Epithelial cell of proximal tubule (primary cell): ENCODE results near the gene SRBD1. TPM values are rescaled to one million over a fixed set of nuclear protein-coding genes. Genes with fewer than 3 reads are reported as not detected.

Experiments
- DNase-seq: peaks from one replicate; pipeline ENCODE4 v3.0.0-alpha.2; 2011; ENCODE audit warnings: low read depth
- H3K4me3 ChIP-seq: 2 replicates; pipeline ENCODE4 v1.5.1; 2011; ENCODE audit warnings: low read depth, mild to moderate bottlenecking, low read length
- total RNA-seq: library from RNA; depleted of rRNA; stranded (reverse); fragments of >200 nt; gene quantifications from 2 replicates; pipeline ENCODE4 v1.2.3, GENCODE V29; 2015
- TF ChIP-seq, protein P1 (sequence below): conservative IDR thresholded peaks from 2 replicates; pipeline ENCODE4 v1.5.1; 2012; ENCODE audit warnings: low read depth, mild to moderate bottlenecking, low read length

SRBD1 gene
- total RNA-seq, 1 donor from 2014 or later = 8.1 TPM

DNA sequence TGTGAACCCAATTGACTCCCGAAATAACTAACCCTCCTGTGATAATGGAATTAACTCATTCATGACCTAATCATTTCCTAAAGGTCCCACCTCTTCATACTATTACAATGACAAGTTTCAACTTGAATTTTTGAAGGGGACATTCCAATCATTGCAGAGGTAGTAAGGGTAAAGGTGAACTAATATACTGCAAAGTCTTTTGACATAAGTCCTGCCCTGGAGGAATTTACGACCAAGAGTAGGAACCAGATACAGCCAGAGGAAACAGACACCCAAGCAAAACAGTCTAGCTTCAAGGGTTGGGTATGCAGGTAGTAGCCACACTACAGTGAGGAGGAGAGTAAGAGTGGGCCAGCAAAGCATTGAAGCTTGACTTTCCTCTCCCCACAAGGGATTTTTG lies 1.2 kb upstream of the SRBD1 start:
- TF ChIP-seq, protein P1, sequence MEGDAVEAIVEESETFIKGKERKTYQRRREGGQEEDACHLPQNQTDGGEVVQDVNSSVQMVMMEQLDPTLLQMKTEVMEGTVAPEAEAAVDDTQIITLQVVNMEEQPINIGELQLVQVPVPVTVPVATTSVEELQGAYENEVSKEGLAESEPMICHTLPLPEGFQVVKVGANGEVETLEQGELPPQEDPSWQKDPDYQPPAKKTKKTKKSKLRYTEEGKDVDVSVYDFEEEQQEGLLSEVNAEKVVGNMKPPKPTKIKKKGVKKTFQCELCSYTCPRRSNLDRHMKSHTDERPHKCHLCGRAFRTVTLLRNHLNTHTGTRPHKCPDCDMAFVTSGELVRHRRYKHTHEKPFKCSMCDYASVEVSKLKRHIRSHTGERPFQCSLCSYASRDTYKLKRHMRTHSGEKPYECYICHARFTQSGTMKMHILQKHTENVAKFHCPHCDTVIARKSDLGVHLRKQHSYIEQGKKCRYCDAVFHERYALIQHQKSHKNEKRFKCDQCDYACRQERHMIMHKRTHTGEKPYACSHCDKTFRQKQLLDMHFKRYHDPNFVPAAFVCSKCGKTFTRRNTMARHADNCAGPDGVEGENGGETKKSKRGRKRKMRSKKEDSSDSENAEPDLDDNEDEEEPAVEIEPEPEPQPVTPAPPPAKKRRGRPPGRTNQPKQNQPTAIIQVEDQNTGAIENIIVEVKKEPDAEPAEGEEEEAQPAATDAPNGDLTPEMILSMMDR = no peak
- DNase-seq = no peak
- no peak overlapping the region for H3K4me3 ChIP-seq

GRCh38 chr2:45610281-45611019 lies 617 bp downstream of the SRBD1 start:
- TF ChIP-seq, protein P1 = peak; percentile 50
- no peak for DNase-seq
- peak overlapping the region; percentile 85 for H3K4me3 ChIP-seq

DNA sequence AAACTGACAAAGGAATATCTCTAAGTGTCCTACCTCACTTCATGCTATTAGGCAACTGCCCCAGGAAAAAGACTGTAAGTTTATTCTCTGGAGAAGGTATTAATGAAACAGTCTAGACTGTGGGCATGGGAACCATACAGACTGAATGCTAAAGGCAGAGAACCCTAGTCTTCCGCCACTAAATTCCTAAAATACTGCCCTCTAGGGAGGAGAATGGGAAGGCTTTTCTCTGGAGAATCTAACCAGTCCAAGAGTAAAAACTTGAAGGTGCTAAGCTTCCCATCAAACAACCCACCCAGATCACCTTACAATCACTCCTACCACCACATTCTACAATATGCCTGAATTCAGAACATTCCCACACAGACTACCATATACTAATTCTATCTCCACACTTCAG lies 3.4 kb downstream of the SRBD1 start:
- no peak for DNase-seq
- no peak overlapping the region for H3K4me3 ChIP-seq
- TF ChIP-seq, protein P1 = peak; percentile 69

DNA sequence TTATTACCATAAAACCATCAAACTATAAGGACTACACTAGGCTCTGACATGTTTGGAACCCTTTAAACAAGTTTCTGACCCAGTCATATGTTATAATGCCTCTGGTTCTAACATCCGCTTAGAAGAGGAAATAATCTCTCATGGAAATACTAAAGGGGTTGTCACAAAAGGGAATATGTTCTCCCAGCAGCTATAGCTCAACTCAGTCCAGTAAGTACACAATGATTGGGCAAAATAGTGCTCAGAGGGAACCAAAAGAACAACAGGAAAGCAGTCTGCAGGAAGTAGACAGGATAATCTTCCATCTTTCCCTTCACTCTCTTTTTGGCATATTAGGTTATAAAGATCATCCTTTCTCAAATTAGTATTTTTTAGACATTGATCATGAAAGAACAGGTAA lies 4.3 kb downstream of the SRBD1 start:
- TF ChIP-seq, protein P1 = no peak
- no peak for DNase-seq
- H3K4me3 ChIP-seq = no peak overlapping the region

DNA sequence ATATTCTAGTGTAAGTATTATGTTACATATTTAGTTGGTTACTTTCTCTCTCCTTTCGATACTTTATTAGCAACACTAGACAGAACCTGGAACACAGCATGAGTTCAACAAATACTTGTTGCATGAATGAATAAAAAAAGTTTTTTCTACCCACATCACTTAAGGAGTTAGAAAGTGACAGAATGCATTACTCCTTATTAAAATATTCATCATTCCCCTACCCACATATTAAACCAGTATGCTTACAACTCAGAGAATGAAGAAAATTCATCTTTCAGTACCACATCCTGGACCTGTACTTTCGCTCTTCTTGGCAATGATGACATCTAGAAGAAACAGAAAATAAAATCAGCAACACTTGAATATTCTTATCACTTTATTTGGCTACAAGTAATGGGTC lies 6.0 kb downstream of the SRBD1 start:
- no peak for DNase-seq
- TF ChIP-seq, protein P1 = no peak
- no peak overlapping the region for H3K4me3 ChIP-seq

DNA sequence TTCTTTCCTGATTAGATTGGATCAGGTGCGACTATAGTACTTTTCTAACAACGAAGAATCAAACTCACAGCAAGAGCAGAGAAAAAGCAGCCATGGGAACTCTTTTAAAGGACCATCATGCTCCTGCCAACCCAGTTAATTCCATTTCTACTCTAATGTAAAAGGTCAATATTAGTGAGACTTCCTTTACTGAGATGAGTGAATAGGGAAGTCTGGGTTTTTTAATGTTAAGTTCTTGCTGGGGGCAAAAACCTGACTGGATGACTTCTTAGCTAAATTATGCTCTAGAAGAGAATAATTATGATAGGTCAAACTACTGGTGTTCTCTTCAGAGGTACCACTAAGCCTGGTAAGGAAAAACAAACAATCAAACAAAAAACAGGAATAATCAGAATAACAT lies 8.4 kb downstream of the SRBD1 start:
- no peak for DNase-seq
- TF ChIP-seq, protein P1 = no peak
- no peak overlapping the region for H3K4me3 ChIP-seq

DNA sequence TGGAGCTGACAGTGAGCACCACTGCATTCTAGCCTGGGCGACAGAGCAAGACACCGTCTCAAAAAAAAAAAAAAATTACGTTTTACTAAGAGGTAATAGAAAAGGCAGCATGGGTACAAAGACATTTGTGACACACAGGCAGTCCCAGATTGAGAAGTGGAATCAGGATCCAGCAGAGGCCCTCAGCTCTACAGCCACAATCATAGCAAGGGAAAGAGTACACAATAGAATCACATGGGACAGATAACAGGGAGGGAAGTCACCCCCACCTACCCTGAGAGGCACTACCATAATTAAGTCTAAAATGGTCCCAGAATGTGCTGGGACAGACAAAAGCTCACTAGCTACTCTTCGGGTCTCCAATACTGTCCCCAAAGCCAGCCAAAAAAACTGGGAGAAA lies 12.5 kb downstream of the SRBD1 start:
- TF ChIP-seq, protein P1 = no peak
- no peak for DNase-seq
- H3K4me3 ChIP-seq = no peak overlapping the region
